Common myeloid progenitor, CD34-positive (primary cell): ENCODE measurements around the gene ABHD14A.

Source experiments
- CTCF ChIA-PET: fragments of 350-600 bp; sonication (Branson Sonifier 250); formaldehyde crosslinking; loops from one replicate; lab custom pipeline; 2021; ENCODE audit warnings: antibody characterized with exemption; lab: Charles Lee
- POLR2A ChIA-PET: fragments of 350-600 bp; sonication (Branson Sonifier 250); formaldehyde crosslinking; loops from one replicate; lab custom pipeline; 2021; ENCODE audit warnings: antibody characterized with exemption; lab: Charles Lee
- DNase-seq, 3 donors: peaks; one replicate each; pipeline versions ENCODE4 v3.0.0 to v3.0.0-alpha.2; 2013
- H3K27ac ChIP-seq, 2 experiments: 1 replicate in 1 of 2; 2 replicates in 1 of 2; pipeline ENCODE4 v1.7.0; 2013; ENCODE audit warnings: inconsistent platforms in 2 of 2, low read length in 2 of 2, mild to moderate bottlenecking in 2 of 2, low read depth in 1 of 2, moderate library complexity in 1 of 2; ENCODE audit not compliant: severe bottlenecking in 2 of 2, insufficient read depth in 1 of 2, poor library complexity in 1 of 2
- H3K27me3 ChIP-seq, 5 experiments: replicated peaks in 2 of 5; 1 replicate in 3 of 5; 2 replicates in 2 of 5; pipeline versions ENCODE4 v1.6.1 to v1.7.0; 2013; ENCODE audit warnings: low read length in 4 of 5, mild to moderate bottlenecking in 2 of 5, moderate library complexity in 2 of 5, inconsistent platforms in 1 of 5; ENCODE audit not compliant: insufficient read depth in 5 of 5, control insufficient read depth in 4 of 5
- H3K36me3 ChIP-seq, 4 experiments: 1 replicate in 2 of 4; 2 replicates in 2 of 4; pipeline versions ENCODE4 v1.6.1 to v1.7.0; 2013; ENCODE audit warnings: low read length in 3 of 4, control low read depth in 1 of 4, mild to moderate bottlenecking in 1 of 4; ENCODE audit not compliant: control insufficient read depth in 4 of 4, insufficient read depth in 4 of 4
- H3K4me1 ChIP-seq, 4 experiments: 1 replicate in 3 of 4; 2 replicates in 1 of 4; pipeline versions ENCODE4 v1.6.1 to v1.7.1; 2013; ENCODE audit warnings: low read length in 3 of 4, mild to moderate bottlenecking in 3 of 4, control low read depth in 1 of 4, inconsistent platforms in 1 of 4, moderate library complexity in 1 of 4; ENCODE audit not compliant: control insufficient read depth in 4 of 4, insufficient read depth in 4 of 4; ENCODE audit errors: control extremely low read depth in 1 of 4
- H3K4me3 ChIP-seq, 7 experiments: 1 replicate in 4 of 7; 2 replicates in 3 of 7; pipeline versions ENCODE4 v1.5.1 to v1.7.0; 2013; ENCODE audit warnings: mild to moderate bottlenecking in 7 of 7, low read length in 6 of 7, moderate library complexity in 6 of 7, inconsistent platforms in 2 of 7, low read depth in 2 of 7, control low read depth in 1 of 7; ENCODE audit not compliant: insufficient read depth in 4 of 7, control insufficient read depth in 1 of 7; ENCODE audit errors: extremely low read depth in 1 of 7
- H3K9me3 ChIP-seq, 5 experiments: 1 replicate in 4 of 5; 2 replicates in 1 of 5; pipeline versions ENCODE4 v1.6.1 to v1.7.1; 2013; ENCODE audit warnings: low read length in 4 of 5, mild to moderate bottlenecking in 2 of 5, inconsistent platforms in 1 of 5, low read depth in 1 of 5, moderate library complexity in 1 of 5; ENCODE audit not compliant: control insufficient read depth in 4 of 5, insufficient read depth in 2 of 5; ENCODE audit errors: control extremely low read depth in 1 of 5
- WGBS: methylation state at CpG from one replicate; pipeline ENCODE4 v1.1.5; 2013; ENCODE audit not compliant: insufficient coverage; 5-methylcytosine and 5-hydroxymethylcytosine counted together

ABHD14A gene

DNA sequence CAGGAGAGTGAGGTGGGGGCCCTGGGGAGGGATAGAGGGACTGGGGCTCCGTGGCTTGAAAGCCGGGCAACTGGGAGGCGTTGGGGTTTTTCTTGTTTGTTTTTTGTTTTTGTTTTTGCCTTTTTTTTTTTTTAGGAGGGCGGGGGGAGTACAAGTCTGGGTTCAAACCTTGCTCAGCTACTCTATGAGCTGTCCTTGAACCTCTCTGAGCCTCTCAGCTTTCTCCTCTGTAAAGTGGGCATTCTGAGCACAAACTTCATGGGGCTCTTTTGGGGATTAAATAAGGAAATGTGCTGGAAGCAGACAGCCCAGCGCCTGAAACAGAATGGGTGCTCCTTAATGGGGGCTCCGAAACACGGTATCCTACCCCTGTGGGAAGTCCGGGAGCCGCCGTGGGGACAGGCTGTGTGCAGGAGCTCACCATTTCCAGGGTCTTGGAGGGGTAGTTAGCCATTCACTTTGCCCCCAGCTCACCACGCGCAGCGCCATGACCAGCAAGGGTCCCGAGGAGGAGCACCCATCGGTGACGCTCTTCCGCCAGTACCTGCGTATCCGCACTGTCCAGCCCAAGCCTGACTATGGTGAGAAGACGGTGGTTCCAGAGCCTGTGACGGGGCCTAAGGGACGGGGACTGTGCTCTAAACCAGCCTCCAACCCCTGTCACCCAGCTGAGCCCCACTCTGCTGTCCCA, 8.9 kb downstream of the ABHD14A start:
- CTCF ChIA-PET, result interaction anchor here (1.2 to 5.6 kb wide), 7 partner anchors 9 to 71 kb away, joined by 3 to 52 read pairs (median 4); partner anchors contain the start of genes ABHD14A, ABHD14B, PARP3 and RPL29
- H3K27ac ChIP-seq, result peak overlapping the region; percentile 54 to 79
- POLR2A ChIA-PET, result interaction anchor here (0.6 to 1.0 kb wide), 2 partner anchors 12 to 16 kb away, joined by 3 read pairs; partner anchors contain the start of gene RPL29
- WGBS, result 93% methylated on average over 18 of the region's 22 CpGs
- peaks cover 0 to 7% (median 4%) of the 10 kb centered on the region in 4 experiments for H3K36me3 ChIP-seq
- no peaks in the 10 kb centered on the region for H3K9me3 ChIP-seq
- no peaks in the 10 kb centered on the region for H3K27me3 ChIP-seq
- peak overlapping the region; percentile 59 to 82 (median 71) for H3K4me3 ChIP-seq
- DNase-seq, result no peak
- peaks cover 4 to 27% (median 23%) of the 10 kb centered on the region in 4 experiments for H3K4me1 ChIP-seq

DNA sequence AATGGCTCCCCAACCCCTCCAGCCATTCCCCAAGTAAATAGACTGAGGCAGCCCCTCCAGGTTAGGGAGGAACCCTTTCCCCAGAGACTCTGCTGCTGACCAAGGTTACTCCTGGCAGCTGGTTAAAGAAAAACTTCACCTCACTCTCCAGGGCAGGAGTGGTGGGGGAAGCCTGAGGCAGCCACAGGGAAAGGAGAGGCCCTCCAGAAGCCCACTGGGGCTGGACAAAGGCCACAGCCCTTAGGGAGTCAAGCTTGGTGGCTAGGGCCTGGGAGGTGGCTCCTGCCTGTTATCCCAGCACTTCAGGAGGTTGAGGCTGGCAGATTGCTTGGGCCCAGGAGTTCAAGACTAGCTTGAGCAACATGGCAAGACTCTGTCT, 9.4 kb downstream of the ABHD14A start:
- CTCF ChIA-PET, result interaction anchor here (1.2 to 5.6 kb wide), 4 partner anchors 9 to 20 kb away, joined by 3 to 52 read pairs (median 4); partner anchors contain the start of genes ABHD14A and RPL29
- H3K36me3 ChIP-seq, result peaks cover 0 to 5% (median 4%) of the 10 kb centered on the region in 4 experiments
- H3K27ac ChIP-seq, result peak overlapping the region in 1 of 2 experiments; percentile 79
- POLR2A ChIA-PET, result interaction anchor here (1.0 kb wide), 1 partner anchor 11 kb away, joined by 3 read pairs; the partner anchor contains the start of gene RPL29
- H3K27me3 ChIP-seq, result no peaks in the 10 kb centered on the region
- H3K4me1 ChIP-seq, result peaks cover 4 to 27% (median 23%) of the 10 kb centered on the region in 4 experiments
- no peak for DNase-seq
- H3K9me3 ChIP-seq, result no peaks in the 10 kb centered on the region
- no peak overlapping the region for H3K4me3 ChIP-seq

DNA sequence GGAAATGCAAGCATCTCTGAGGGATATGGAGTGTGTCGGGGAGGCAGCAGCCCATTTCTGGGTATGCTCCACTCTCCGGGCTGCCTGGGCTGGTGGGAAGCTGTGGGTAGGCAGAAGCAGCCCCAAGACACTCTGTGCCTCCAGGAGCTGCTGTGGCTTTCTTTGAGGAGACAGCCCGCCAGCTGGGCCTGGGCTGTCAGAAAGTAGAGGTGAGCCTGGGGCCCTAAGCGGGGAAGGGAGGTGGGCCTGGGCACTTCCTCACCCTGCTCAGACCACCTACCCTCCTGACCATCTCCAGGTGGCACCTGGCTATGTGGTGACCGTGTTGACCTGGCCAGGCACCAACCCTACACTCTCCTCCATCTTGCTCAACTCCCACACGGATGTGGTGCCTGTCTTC, 10.2 kb downstream of the ABHD14A start:
- WGBS, result 89% methylated on average over 4 of the region's 6 CpGs
- POLR2A ChIA-PET, result no interaction called here
- CTCF ChIA-PET, result interaction anchor here (1.2 to 5.6 kb wide), 3 partner anchors 8 to 21 kb away, joined by 3 to 52 read pairs (median 4); partner anchors contain the start of genes ABHD14A and RPL29

DNA sequence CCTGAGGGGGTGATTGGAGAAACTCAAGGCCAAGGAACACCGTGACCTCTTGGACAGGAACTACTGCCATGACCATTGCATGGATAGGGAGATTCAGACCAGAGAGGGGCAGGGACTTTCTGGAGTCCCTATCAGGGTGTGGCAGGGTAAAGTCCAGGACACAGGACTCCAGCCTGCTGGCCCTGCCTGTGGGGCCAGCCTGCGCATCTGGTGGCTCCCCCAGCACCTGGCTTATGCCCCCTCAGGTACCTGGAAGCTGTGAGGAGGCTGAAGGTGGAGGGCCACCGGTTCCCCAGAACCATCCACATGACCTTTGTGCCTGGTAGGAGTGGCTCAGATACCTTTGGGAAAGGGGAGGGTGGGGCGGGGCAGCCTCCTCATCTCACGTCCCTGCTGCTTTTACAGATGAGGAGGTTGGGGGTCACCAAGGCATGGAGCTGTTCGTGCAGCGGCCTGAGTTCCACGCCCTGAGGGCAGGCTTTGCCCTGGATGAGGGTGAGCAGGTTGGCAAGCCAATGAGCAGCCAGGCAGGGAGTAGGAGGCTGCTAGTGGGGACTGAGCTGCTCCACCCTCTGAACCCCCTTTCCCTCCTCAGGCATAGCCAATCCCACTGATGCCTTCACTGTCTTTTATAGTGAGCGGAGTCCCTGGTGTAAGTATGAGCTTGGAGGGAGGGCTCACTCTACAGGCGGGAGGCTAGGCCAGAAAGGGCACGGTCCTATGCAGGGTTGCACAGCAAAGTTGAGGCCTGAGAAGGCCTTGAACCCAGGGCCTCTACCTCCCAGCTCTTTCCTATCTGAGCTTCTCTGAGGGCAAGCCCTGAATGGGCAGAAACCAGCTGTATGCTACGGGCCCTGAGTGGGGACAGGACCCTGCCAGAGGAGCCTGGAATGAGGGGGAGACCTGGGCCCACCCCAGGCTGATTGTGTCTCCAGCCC, 11.4 kb downstream of the ABHD14A start:
- POLR2A ChIA-PET, result no interaction called here
- DNase-seq, result no peak
- CTCF ChIA-PET, result interaction anchor here (1.0 kb wide), 1 partner anchor 11 kb away, joined by 5 read pairs; the partner anchor contains the start of gene ABHD14A
- whole genome bisulfite sequencing, result 87% methylated on average over 7 of the region's 12 CpGs
- H3K4me3 ChIP-seq, result no peak overlapping the region
- peaks cover 4 to 27% (median 20%) of the 10 kb centered on the region in 4 experiments for H3K4me1 ChIP-seq
- no peaks in the 10 kb centered on the region for H3K9me3 ChIP-seq
- peaks cover 0 to 3% (median 0%) of the 10 kb centered on the region in 4 experiments for H3K36me3 ChIP-seq
- H3K27ac ChIP-seq, result no peak overlapping the region
- H3K27me3 ChIP-seq, result no peaks in the 10 kb centered on the region

More for the DNA sequence above, 10.2 kb downstream of the ABHD14A start:
- Histone ChIP-seq H3K9me3 (no peaks in the 10 kb centered on the region), H3K27me3 (no peaks in the 10 kb centered on the region), H3K36me3 (peaks cover 0 to 5% (median 4%) of the 10 kb centered on the region in 4 experiments), H3K4me1 (peaks cover 4 to 27% (median 23%) of the 10 kb centered on the region in 4 experiments), H3K4me3 (no peak overlapping the region), H3K27ac (no peak overlapping the region)
- DNase-seq, result no peak

DNA sequence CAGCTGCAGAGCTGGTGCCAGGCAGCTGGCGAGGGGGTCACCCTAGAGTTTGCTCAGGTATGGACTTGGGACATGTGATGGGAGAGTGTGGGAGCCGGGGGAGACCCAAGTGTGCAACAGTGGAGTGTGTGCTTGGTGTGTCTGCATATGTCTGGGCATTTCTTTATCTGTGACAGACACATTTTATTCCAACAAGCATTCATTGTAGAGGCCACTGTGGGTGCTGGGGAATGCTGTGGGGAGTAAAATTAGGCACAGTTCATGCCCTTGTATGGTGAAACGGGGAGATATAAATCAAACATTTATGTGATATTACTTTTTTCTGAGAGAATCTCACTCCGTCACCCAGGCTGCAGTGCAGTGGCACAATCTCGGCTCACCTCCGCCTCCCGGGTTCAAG, 12.7 kb downstream of the ABHD14A start:
- Histone ChIP-seq H3K27ac (no peak overlapping the region), H3K4me3 (no peak overlapping the region), H3K27me3 (no peaks in the 10 kb centered on the region), H3K36me3 (peaks cover 2 to 14% (median 10%) of the 10 kb centered on the region in 4 experiments), H3K4me1 (peaks cover 0 to 29% (median 11%) of the 10 kb centered on the region in 4 experiments), H3K9me3 (no peaks in the 10 kb centered on the region)
- ChIA-PET POLR2A (no interaction called here), CTCF (interaction anchor here (1.0 to 1.6 kb wide), 2 partner anchors 155 to 162 kb away, joined by 3 read pairs; no protein-coding TSS in a partner anchor)
- DNase-seq, result no peak
- 92% methylated on average over 6 of the region's 7 CpGs for WGBS

DNA sequence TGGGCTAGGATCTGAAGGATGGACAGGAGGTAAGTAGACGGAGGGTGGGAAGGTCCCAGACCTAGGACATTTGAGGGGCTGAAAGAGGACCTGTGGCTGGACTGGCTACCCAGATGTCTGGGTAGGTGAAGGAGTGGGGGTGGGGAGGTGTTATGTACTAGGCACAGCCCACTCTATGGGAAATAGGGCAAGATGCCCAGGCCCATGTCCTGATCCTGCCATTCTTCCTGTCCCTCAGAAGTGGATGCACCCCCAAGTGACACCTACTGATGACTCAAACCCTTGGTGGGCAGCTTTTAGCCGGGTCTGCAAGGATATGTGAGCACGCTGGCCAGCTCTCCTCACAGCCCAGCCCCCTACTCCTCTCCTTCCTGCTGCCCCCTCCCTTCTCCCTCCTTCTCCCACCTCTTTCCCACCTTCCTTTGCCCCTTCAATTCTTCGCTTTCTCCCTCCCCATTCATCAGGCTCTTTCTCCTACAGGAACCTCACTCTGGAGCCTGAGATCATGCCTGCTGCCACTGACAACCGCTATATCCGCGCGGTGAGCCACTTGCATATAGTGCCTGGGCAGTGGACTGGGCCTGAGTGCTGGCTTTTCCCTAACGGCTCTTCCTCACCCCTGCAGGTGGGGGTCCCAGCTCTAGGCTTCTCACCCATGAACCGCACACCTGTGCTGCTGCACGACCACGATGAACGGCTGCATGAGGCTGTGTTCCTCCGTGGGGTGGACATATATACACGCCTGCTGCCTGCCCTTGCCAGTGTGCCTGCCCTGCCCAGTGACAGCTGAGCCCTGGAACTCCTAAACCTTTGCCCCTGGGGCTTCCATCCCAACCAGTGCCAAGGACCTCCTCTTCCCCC, 13.7 kb downstream of the ABHD14A start:
- no peak for DNase-seq
- 87% methylated on average over 13 of the region's 15 CpGs for WGBS

More for the DNA sequence above, 13.7 kb downstream of the ABHD14A start:
- Histone ChIP-seq H3K4me1 (peaks cover 0 to 23% (median 6%) of the 10 kb centered on the region in 4 experiments), H3K36me3 (peaks cover 4 to 20% (median 15%) of the 10 kb centered on the region in 4 experiments), H3K27me3 (no peaks in the 10 kb centered on the region), H3K9me3 (no peaks in the 10 kb centered on the region), H3K4me3 (no peak overlapping the region), H3K27ac (peak overlapping the region in 1 of 2 experiments; percentile 25)
- ChIA-PET POLR2A (no interaction called here), CTCF (interaction anchor here (1.6 kb wide), 1 partner anchor 161 kb away, joined by 3 read pairs; no protein-coding TSS in a partner anchor)
